ENCODE results near the gene HAPSTR1. TPM values are rescaled to one million over a fixed set of nuclear protein-coding genes. Genes with fewer than 3 reads are reported as not detected.
"Not testable (repeated sequence)": the region's sequence is repeated elsewhere in the genome, so short reads cannot be mapped to it uniquely, and the experiment has no call there.

The HAPSTR1 gene
- polyA plus RNA-seq, 1 experiment = 11.9 TPM

- no peaks in the 10 kb centered on the region for H3K36me3 ChIP-seq (ENCODE audit: control insufficient read depth, insufficient read depth, low read length)
- DNase-seq (ENCODE audit: low read depth) = no peak
- CTCF ChIA-PET = no interaction called here
- POLR2A ChIA-PET = no interaction called here
- no peak overlapping the region for H3K4me3 ChIP-seq (ENCODE audit: low read depth, low read length)
- no peaks in the 10 kb centered on the region for H3K27me3 ChIP-seq (ENCODE audit: control insufficient read depth, insufficient read depth, low read length)
- TF ChIP-seq, protein P1, sequence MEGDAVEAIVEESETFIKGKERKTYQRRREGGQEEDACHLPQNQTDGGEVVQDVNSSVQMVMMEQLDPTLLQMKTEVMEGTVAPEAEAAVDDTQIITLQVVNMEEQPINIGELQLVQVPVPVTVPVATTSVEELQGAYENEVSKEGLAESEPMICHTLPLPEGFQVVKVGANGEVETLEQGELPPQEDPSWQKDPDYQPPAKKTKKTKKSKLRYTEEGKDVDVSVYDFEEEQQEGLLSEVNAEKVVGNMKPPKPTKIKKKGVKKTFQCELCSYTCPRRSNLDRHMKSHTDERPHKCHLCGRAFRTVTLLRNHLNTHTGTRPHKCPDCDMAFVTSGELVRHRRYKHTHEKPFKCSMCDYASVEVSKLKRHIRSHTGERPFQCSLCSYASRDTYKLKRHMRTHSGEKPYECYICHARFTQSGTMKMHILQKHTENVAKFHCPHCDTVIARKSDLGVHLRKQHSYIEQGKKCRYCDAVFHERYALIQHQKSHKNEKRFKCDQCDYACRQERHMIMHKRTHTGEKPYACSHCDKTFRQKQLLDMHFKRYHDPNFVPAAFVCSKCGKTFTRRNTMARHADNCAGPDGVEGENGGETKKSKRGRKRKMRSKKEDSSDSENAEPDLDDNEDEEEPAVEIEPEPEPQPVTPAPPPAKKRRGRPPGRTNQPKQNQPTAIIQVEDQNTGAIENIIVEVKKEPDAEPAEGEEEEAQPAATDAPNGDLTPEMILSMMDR (IDR thresholded peaks at IDR 0.05; ENCODE audit: insufficient read depth, low read depth, low read length) = no peak
Observed at GRCh38 chr16:9070254-9070653, 21.2 kb upstream of the HAPSTR1 start.

DNA sequence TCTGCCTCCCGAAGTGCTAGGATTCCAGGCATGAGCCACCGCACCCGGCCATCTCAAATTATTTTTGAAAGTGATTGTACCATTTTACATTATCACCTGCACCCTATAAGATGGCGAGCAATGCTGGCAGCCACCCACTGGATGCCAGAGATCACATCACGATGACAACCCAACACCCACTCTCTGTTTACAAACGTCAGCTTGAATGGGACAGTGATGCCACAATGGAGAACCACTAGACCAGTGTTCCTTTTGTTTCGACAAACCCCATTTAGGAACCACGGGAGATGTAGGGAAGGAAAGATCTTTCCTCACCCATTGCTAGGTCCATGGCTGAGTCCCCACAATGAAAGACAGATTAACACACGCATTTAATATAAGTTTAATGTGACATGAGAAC, 20.1 kb upstream of the HAPSTR1 start:
- DNase-seq (ENCODE audit: low read depth) = no peak
- ChIA-PET POLR2A (no interaction called here), CTCF (no interaction called here)
- no peak overlapping the region for H3K4me3 ChIP-seq (ENCODE audit: low read depth, low read length)
- TF ChIP-seq, protein P1 (IDR thresholded peaks at IDR 0.05; ENCODE audit: insufficient read depth, low read depth, low read length) = no peak
- H3K36me3 ChIP-seq (ENCODE audit: control insufficient read depth, insufficient read depth, low read length) = no peaks in the 10 kb centered on the region
- H3K27me3 ChIP-seq (ENCODE audit: control insufficient read depth, insufficient read depth, low read length) = no peaks in the 10 kb centered on the region

GRCh38 chr16:9072806-9073341, 18.6 kb upstream of the HAPSTR1 start:
- peak; percentile 65 for DNase-seq (ENCODE audit: low read depth)
- no peaks in the 10 kb centered on the region for H3K27me3 ChIP-seq (ENCODE audit: control insufficient read depth, insufficient read depth, low read length)
- no peaks in the 10 kb centered on the region for H3K36me3 ChIP-seq (ENCODE audit: control insufficient read depth, insufficient read depth, low read length)
- CTCF ChIA-PET = no interaction called here
- TF ChIP-seq, protein P1 (IDR thresholded peaks at IDR 0.05; ENCODE audit: insufficient read depth, low read depth, low read length) = no peak
- POLR2A ChIA-PET = interaction anchor here (0.6 kb wide), 1 partner anchor 55 kb away, joined by 3 read pairs; no protein-coding TSS in a partner anchor
- H3K4me3 ChIP-seq (ENCODE audit: low read depth, low read length) = no peak overlapping the region

DNA sequence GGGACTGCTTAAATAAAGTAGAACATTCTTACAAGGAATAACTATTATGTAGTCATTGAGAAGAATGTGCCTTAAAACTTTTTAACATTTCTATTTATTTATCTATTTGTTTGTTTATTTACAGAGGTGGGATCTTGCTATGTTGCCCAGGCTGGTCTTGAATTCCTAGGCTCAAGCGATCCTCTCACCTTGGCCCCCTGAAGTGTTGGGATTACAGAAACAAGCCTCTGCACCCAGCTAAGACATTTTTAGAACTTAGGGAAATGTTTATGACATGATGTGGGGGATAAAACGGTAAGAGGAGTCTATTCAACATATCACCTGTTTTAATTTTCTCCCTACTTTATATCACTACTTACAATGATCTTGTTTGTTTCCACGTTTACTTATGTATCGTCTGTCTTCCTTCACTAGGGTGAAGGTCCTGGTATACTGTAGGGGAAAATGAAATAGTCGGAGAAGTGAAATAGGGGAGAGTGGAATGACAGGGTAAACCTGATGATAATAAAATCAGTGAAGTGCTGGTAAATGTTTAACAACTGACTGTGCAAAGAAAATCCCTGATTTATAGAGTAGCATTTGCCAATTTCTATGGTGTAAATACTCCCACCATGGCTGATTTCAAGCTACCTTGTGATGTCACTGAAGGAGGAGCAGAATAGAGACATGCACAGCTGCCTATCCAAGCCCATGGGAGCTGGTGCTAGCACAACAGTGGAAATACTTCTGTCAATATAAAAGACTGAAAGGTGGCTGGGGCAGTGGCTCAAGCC, 16.0 kb upstream of the HAPSTR1 start:
- ChIA-PET CTCF (interaction anchor here (1.2 kb wide), 1 partner anchor 25 kb away, joined by 4 read pairs; no protein-coding TSS in a partner anchor), POLR2A (no interaction called here)
- TF ChIP-seq, protein P1 (IDR thresholded peaks at IDR 0.05; ENCODE audit: insufficient read depth, low read depth, low read length) = no peak
- H3K27me3 ChIP-seq (ENCODE audit: control insufficient read depth, insufficient read depth, low read length) = no peaks in the 10 kb centered on the region
- DNase-seq (ENCODE audit: low read depth) = no peak
- H3K4me3 ChIP-seq (ENCODE audit: low read depth, low read length) = no peak overlapping the region
- no peaks in the 10 kb centered on the region for H3K36me3 ChIP-seq (ENCODE audit: control insufficient read depth, insufficient read depth, low read length)

DNA sequence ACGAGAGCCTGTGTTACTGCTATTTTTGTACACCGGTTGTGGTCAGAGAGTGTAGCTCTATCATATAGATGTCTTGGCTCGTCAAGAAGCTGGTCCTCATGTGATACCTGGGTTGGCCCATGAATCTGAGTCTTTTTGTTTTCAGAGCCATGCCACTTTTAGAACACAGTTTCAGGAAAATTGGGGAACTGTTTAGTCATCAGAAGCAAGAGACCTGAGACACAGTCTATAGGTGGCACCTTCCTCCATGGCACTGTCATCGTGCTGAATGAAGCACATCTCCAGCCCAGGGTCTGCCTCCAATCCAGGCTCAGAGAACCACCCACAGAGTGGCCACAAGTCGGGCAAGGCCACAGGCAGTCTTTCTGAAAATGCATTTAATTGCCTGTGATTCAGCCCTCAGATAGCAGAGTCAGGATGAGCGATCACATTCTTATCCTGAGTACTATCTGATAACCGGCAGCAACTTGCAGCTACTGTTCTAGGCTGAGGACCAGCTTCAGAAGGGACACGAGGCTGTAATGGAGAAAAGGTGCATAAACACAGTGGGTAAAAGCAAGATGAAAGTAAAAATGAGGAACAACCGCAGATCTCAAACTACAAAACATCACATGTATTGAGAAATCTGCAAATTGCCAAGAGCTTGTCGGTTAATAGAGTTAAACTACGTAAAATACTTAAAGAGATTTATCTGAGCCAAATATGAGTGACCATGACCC, 14.2 kb upstream of the HAPSTR1 start:
- POLR2A ChIA-PET = no interaction called here
- no peaks in the 10 kb centered on the region for H3K27me3 ChIP-seq (ENCODE audit: control insufficient read depth, insufficient read depth, low read length)
- no peak overlapping the region for H3K4me3 ChIP-seq (ENCODE audit: low read depth, low read length)
- DNase-seq (ENCODE audit: low read depth) = peak; percentile 75
- CTCF ChIA-PET = interaction anchor here (1.2 to 1.8 kb wide), 3 partner anchors 14 to 144 kb away, joined by 3 to 6 read pairs (median 4); partner anchors contain the start of gene HAPSTR1
- H3K36me3 ChIP-seq (ENCODE audit: control insufficient read depth, insufficient read depth, low read length) = no peaks in the 10 kb centered on the region
- TF ChIP-seq, protein P1 (IDR thresholded peaks at IDR 0.05; ENCODE audit: insufficient read depth, low read depth, low read length) = no peak

DNA sequence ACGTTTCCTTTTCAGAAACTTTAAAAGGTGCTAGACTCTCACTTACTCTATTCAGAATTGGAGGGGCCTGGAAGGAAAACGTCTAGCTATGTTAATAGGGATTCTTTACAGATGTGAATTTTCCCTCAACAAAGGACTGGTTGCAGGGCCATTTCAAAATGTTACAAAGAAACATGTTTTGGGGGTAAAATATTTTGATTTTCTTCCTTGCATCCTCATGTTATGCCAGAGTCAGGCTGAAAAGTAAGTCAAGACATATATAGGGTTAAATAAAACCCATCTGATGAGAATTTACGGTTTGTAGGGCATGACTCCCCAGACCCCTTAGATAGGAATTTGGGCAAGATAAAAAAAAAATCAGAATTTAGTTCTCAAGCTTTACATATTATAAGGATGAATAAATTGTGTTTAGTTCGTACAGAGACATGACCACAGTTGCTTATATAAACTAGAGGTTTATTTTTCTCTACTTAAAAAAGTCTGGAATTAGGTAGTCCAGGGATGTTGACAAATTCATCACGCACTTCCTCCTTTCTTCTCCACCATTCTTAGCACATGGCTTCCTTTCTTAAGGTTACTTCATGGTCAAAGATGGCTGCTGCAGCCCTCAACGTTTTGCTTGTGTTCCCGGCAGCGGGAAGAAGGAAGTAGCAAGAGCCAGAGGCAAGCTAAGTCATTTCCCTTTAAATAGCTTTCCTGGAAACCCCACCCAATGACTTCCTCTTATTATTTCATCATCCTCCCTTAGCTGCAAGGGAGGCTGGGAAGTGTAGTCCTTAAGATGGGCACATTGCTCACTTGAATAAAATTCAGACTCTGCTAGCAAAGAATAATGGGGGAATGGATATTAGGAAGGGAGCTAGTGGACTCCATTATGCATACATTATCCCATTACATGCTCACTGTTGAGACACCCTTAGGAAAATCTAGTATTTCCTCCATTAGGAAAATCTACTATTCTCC, 12.7 kb upstream of the HAPSTR1 start:
- POLR2A ChIA-PET = interaction anchor here (1.2 kb wide), 1 partner anchor 12 kb away, joined by 8 read pairs; the partner anchor contains the start of gene HAPSTR1
- peak; percentile 49 for DNase-seq (ENCODE audit: low read depth)
- not testable (repeated sequence) for H3K36me3 ChIP-seq (ENCODE audit: control insufficient read depth, insufficient read depth, low read length); H3K4me3 ChIP-seq (ENCODE audit: low read depth, low read length); H3K27me3 ChIP-seq (ENCODE audit: control insufficient read depth, insufficient read depth, low read length)
- CTCF ChIA-PET = interaction anchor here (1.4 kb wide), 1 partner anchor 145 kb away, joined by 3 read pairs; no protein-coding TSS in a partner anchor
